Esophagus squamous epithelium (tissue), 5 donors: ENCODE results near the gene ENOPH1. TPM values are rescaled to one million over a fixed set of nuclear protein-coding genes. Genes with fewer than 3 reads are reported as not detected.

Experiments used
- DNase-seq: peaks from one replicate; lab custom pipeline; 2025; lab: John Stamatoyannopoulos, UW
- H3K27ac ChIP-seq, 4 donors: fragments of 200-600 bp; sonication (generic); one replicate each; pipeline ENCODE4 v1.5.1; 2016 to 2019; ENCODE audit warnings: mild to moderate bottlenecking in 1 of 4
- H3K27me3 ChIP-seq, 4 donors: fragments of 200-600 bp; sonication (generic); 1 replicate in 3 of 4; 2 replicates in 1 of 4; pipeline versions ENCODE4 v1.5.1 to v1.6.0; 2017 to 2021; ENCODE audit warnings: antibody characterized with exemption in 1 of 4
- H3K36me3 ChIP-seq, 3 donors: fragments of 200-600 bp; sonication (generic); one replicate each; pipeline ENCODE4 v1.5.1; 2016 to 2019
- H3K4me1 ChIP-seq, 3 donors: fragments of 200-600 bp; sonication (generic); one replicate each; pipeline ENCODE4 v1.5.1; 2017 to 2019
- H3K4me3 ChIP-seq, 4 donors: fragments of 200-600 bp; sonication (generic); 1 replicate in 3 of 4; 2 replicates in 1 of 4; pipeline ENCODE4 v1.5.1; 2016 to 2019; ENCODE audit warnings: mild to moderate bottlenecking in 2 of 4, moderate library complexity in 1 of 4
- H3K9me3 ChIP-seq, 3 donors: fragments of 200-600 bp; sonication (generic); one replicate each; pipeline ENCODE4 v1.5.1; 2016 to 2019
- CTCF ChIP-seq, 6 experiments: fragments of 450-650 bp in 4 of 6; fragments of 200-600 bp in 2 of 6; sonication (generic) in 2 of 6; IDR thresholded peaks; one replicate each; pipeline ENCODE4 v1.5.1; 2016 to 2019; ENCODE audit warnings: antibody characterized with exemption in 6 of 6, mild to moderate bottlenecking in 4 of 6, moderate library complexity in 4 of 6
- POLR2A ChIP-seq, 4 donors: fragments of 450-650 bp; IDR thresholded peaks; one replicate each; pipeline ENCODE4 v1.6.1; 2017; ENCODE audit warnings: antibody characterized with exemption in 4 of 4, mild to moderate bottlenecking in 4 of 4, moderate library complexity in 3 of 4
- WGBS, 2 donors: methylation state at CpG; one replicate each; pipeline ENCODE4 v1.1.5; 2018; 5-methylcytosine and 5-hydroxymethylcytosine counted together
- intact Hi-C: fragments of 100-400 bp; cut with DNase I; formaldehyde crosslinking; loops from one replicate; pipeline ENCODE4 v1.15.0; 2022
- total RNA-seq, 4 donors: library from RNA; depleted of rRNA; stranded (reverse); fragments of >200 nt; gene quantifications; one replicate each; pipeline ENCODE4 v1.1.0, GENCODE V29; 2016
- donor health status: DM: yes; HTN: yes; CAD: no.

ENOPH1 gene
- total RNA-seq, 4 donors from 2014 or later = 21.3 to 39.8 (median 29.9) TPM

GRCh38 chr4:82493721-82494425 is 63.5 kb downstream of the ENOPH1 start:
- H3K4me1 ChIP-seq = peaks cover 0 to 6% (median 0%) of the 10 kb centered on the region in 3 donors
- TF ChIP-seq POLR2A (IDR thresholded peaks at IDR 0.05) (no peak), CTCF (IDR thresholded peaks at IDR 0.05) (no peak)
- no peak for DNase-seq
- no peaks in the 10 kb centered on the region for H3K27me3 ChIP-seq
- peaks cover 0 to 7% (median 0%) of the 10 kb centered on the region in 3 donors for H3K36me3 ChIP-seq
- no peak overlapping the region for H3K4me3 ChIP-seq
- H3K27ac ChIP-seq = no peak overlapping the region
- H3K9me3 ChIP-seq = no peaks in the 10 kb centered on the region
- intact Hi-C loops = no loop called here
- WGBS, 2 donors = 79 to 87% methylated on average over 2 of the region's 2 CpGs

- peaks cover 0 to 14% (median 0%) of the 10 kb centered on the region in 3 donors for H3K4me1 ChIP-seq
- H3K36me3 ChIP-seq = peaks cover 0 to 7% (median 0%) of the 10 kb centered on the region in 3 donors
- no peaks in the 10 kb centered on the region for H3K9me3 ChIP-seq
- no peak overlapping the region for H3K27ac ChIP-seq
- no peak for TF ChIP-seq CTCF (IDR thresholded peaks at IDR 0.05)
- no peak for TF ChIP-seq POLR2A (IDR thresholded peaks at IDR 0.05)
- no peak overlapping the region for H3K4me3 ChIP-seq
- DNase-seq = no peak
- H3K27me3 ChIP-seq = no peaks in the 10 kb centered on the region
- WGBS, 2 donors = 69 to 85% methylated on average over 2 to 4 of the region's 4 CpGs
- intact Hi-C loops = no loop called here
Measured at GRCh38 chr4:82495666-82496065, 65.3 kb downstream of the ENOPH1 start.

GRCh38 chr4:82496349-82496748 is 66.0 kb downstream of the ENOPH1 start:
- WGBS, 2 donors = 80 to 91% methylated on average over 2 of the region's 2 CpGs
- H3K4me3 ChIP-seq = no peak overlapping the region
- H3K9me3 ChIP-seq = no peaks in the 10 kb centered on the region
- intact Hi-C loops = no loop called here
- H3K27me3 ChIP-seq = no peaks in the 10 kb centered on the region
- no peak overlapping the region for H3K27ac ChIP-seq
- peaks cover 0 to 7% (median 0%) of the 10 kb centered on the region in 3 donors for H3K36me3 ChIP-seq
- no peak for DNase-seq
- TF ChIP-seq CTCF (IDR thresholded peaks at IDR 0.05) = no peak
- TF ChIP-seq POLR2A (IDR thresholded peaks at IDR 0.05) = no peak
- H3K4me1 ChIP-seq = peaks cover 0 to 16% (median 0%) of the 10 kb centered on the region in 3 donors

GRCh38 chr4:82499738-82500434 is 69.5 kb downstream of the ENOPH1 start:
- Histone ChIP-seq H3K36me3 (peaks cover 0 to 7% (median 0%) of the 10 kb centered on the region in 3 donors), H3K4me1 (peaks cover 0 to 10% (median 0%) of the 10 kb centered on the region in 3 donors), H3K4me3 (no peak overlapping the region), H3K9me3 (no peaks in the 10 kb centered on the region), H3K27ac (no peak overlapping the region), H3K27me3 (no peaks in the 10 kb centered on the region)
- DNase-seq = no peak
- WGBS, 2 donors = 49 to 63% methylated on average over 6 of the region's 6 CpGs
- TF ChIP-seq POLR2A (IDR thresholded peaks at IDR 0.05) = no peak
- no peak for TF ChIP-seq CTCF (IDR thresholded peaks at IDR 0.05)
- intact Hi-C loops = no loop called here
